Brain microvascular endothelial cell (primary cell): ENCODE results near the gene YY1.

Experiments used
- DNase-seq: peaks from one replicate; pipeline ENCODE4 v3.0.0-alpha.2; 2020
- H3K27ac ChIP-seq: fragments of 250-450 bp; sonication (Bioruptor Pico); 2 replicates; pipeline ENCODE4 v1.5.1; 2020; ENCODE audit warnings: mild to moderate bottlenecking, moderate library complexity
- H3K27me3 ChIP-seq: fragments of 250-450 bp; sonication (Bioruptor Pico); replicated peaks from 2 replicates; pipeline ENCODE4 v1.5.1; 2020; ENCODE audit warnings: mild to moderate bottlenecking
- H3K36me3 ChIP-seq: fragments of 250-450 bp; sonication (Bioruptor Pico); replicated peaks from 2 replicates; pipeline ENCODE4 v1.5.1; 2020; ENCODE audit warnings: mild to moderate bottlenecking
- H3K4me3 ChIP-seq: 2 replicates; pipeline ENCODE4 v1.5.1; 2011; ENCODE audit warnings: low read depth, mild to moderate bottlenecking, control low read depth, low read length, moderate library complexity
- in situ Hi-C: cut with HindIII; loops from 2 replicates; pipeline ENCODE4 v1.10.0; 2017; ENCODE audit warnings: low sequenced_read_pairs, low pct_ligation_motif_present
- TF ChIP-seq, protein P1 (sequence below): IDR thresholded peaks from 2 replicates; pipeline ENCODE4 v1.5.1; 2011; ENCODE audit warnings: low read depth, mild to moderate bottlenecking, moderate library complexity, low read length, control low read depth, inconsistent platforms; ENCODE audit errors: missing control alignments

YY1 gene

DNA sequence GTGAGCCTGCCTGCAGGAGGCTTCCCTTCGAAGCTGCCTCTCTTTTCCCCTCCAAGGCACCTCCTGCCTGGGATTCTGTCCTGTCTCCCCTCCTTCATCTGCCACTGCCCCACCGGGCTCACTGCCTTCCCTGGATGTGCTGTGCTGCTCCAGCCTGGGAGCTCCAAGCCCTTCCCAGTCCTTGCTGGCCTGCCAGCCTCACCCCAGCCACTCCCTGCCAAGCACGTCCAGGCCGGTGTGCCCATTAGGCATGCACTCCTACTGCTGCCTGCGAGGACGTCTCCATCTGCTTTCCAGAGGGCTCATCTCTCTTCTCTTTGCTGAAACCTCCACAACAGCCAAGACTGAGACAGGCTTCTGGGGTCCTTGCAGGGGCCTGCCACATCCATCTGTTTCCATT lies 75.8 kb downstream of the YY1 start:
- no peak for DNase-seq
- in situ Hi-C loops, result no loop called here
- H3K27ac ChIP-seq, result no peak overlapping the region
- H3K36me3 ChIP-seq, result no peaks in the 10 kb centered on the region
- H3K4me3 ChIP-seq, result no peak overlapping the region
- H3K27me3 ChIP-seq, result no peaks in the 10 kb centered on the region
- TF ChIP-seq, protein P1, sequence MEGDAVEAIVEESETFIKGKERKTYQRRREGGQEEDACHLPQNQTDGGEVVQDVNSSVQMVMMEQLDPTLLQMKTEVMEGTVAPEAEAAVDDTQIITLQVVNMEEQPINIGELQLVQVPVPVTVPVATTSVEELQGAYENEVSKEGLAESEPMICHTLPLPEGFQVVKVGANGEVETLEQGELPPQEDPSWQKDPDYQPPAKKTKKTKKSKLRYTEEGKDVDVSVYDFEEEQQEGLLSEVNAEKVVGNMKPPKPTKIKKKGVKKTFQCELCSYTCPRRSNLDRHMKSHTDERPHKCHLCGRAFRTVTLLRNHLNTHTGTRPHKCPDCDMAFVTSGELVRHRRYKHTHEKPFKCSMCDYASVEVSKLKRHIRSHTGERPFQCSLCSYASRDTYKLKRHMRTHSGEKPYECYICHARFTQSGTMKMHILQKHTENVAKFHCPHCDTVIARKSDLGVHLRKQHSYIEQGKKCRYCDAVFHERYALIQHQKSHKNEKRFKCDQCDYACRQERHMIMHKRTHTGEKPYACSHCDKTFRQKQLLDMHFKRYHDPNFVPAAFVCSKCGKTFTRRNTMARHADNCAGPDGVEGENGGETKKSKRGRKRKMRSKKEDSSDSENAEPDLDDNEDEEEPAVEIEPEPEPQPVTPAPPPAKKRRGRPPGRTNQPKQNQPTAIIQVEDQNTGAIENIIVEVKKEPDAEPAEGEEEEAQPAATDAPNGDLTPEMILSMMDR, result no peak

DNA sequence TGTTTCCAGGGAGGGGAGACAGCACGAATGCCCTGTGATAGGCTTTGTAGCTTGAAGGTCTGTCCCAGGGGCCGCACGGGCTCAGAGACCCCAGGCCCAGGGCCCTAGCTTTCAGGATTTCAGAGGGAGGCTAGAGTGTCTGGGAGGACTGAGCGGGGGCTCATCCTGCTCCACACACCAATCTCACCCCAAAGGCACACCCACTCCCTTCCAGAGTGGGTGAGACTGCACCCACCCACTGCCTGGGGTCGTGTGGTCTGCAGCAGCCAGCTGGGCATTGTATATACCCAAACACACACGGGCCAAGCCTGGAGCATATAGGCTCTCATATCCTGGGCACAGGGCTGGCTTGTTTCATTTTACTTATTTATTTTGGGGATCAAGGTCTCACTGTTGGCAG lies 78.4 kb downstream of the YY1 start:
- in situ Hi-C loops, result no loop called here
- no peak overlapping the region for H3K27ac ChIP-seq
- TF ChIP-seq, protein P1, result no peak
- no peaks in the 10 kb centered on the region for H3K27me3 ChIP-seq
- no peak overlapping the region for H3K4me3 ChIP-seq
- H3K36me3 ChIP-seq, result no peaks in the 10 kb centered on the region
- DNase-seq, result no peak

DNA sequence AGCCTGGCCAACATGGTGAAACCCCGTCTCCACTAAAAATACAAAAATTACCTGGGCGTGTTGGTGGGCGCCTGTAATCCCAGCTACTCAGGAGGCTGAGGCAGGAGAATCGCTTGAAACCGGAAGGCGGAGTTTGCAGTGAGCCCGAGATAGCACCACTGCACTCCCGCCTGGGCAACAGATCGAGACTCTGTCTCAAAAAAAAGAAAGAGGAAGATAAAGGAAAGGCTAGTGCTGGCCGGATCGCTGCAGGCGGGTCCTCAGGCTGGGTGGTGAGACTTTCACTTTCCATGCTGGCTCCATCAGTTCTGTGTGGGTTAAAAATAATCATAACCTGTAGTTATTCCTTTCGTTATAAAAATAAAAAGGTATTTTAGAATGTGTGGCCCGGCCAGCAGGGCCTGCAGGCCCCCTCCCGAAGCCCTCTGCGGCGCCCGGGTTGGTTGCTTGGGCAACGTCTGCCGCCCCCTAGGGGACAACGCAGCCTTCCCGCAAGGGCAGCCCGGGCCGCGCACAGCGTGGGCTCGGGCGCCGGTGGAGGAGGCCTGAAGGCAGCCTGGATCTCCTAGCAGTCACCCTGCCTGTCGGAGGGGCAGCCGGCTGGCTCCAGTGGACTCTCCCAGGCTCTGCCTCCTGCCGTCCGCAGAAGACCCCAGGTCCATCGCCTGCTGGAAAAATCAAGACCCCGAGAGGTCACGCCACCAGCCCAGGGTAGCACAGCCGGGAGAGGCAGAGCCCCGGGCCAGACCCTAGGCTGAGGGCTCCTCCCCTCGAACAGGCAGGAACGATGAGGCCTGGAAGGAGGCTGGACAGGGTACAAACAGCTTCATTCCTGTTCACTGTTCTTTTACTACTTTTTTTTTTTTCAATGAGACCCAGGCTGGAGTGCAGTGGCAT lies 79.2 kb downstream of the YY1 start:
- Histone ChIP-seq H3K27me3 (no peaks in the 10 kb centered on the region), H3K36me3 (no peaks in the 10 kb centered on the region), H3K27ac (no peak overlapping the region), H3K4me3 (peak overlapping the region; percentile 12)
- peak; percentile 35 for DNase-seq
- TF ChIP-seq, protein P1, result peak; percentile 78
- in situ Hi-C loops, result no loop called here

DNA sequence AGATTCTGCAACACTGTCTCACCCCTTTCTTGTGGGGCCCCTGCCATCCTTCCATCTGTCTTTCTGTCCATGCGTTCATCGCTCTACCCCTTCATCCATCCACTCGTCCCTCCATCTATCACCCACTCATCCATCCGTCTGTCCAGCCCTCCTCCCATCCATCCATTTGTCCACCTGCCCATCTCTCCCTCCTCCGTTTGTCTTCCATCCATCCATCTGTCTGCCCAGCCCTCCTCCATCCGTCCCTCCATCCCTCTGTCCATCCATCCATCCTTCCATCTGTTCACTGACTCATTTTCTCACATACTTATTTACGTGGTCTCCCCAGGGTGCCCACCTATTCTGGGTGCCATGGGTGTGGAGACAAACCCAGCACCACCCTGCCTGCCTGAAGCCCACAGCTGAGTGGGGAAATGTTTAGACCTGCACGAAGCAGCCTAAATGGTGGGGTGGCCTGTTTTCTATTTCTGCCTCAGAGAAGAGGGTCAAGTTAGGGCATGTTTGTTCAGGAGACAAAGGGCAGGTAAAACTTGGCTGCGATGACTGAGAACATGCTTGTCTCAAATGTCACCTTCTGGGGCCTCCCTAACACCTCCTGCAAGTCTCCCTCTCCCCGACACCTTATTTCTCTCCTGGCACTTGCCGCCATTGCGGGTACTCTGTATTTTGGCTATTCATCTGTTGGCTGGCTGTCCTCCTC lies 81.4 kb downstream of the YY1 start:
- no peak overlapping the region for H3K4me3 ChIP-seq
- no peaks in the 10 kb centered on the region for H3K36me3 ChIP-seq
- in situ Hi-C loops, result no loop called here
- no peak for DNase-seq
- TF ChIP-seq, protein P1, result no peak
- H3K27ac ChIP-seq, result no peak overlapping the region
- H3K27me3 ChIP-seq, result no peaks in the 10 kb centered on the region

DNA sequence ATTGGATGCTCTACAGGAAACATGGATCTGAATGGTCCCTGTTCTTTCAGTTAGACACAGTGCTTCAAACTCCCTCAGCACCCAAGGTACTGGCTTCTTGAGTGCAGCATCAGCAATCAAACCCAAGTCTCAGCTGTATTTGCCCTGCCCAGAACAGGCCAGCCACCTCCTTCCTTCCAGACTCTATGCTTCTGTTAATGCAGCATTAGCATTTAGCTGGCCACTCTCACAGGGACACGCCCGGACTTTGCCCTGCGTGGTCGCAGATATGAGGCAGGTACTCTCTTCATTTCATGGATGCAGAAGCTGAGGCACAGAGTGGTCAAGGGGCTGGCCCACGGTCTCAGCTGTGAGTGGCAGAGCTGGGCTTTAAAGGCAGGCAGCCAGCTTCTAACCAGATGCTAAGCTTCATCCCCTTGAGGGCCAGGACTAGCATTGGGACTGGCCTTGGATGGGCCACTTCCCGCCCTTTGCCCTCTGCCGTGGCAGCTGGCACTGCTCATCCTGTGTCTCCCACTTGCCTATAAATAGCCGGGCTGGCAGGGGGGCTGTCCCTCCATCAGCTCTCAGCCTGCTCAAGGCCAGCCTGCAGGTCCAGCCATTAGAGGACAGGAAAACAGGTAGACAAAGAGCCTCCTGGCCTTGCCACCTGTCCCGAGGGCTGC lies 82.7 kb downstream of the YY1 start:
- Histone ChIP-seq H3K27me3 (no peaks in the 10 kb centered on the region), H3K4me3 (no peak overlapping the region), H3K27ac (no peak overlapping the region), H3K36me3 (no peaks in the 10 kb centered on the region)
- in situ Hi-C loops, result no loop called here
- TF ChIP-seq, protein P1, result no peak
- no peak for DNase-seq
